GM23338 (cell line): ENCODE measurements around the gene NINJ1.

ENCODE experiments used
- CREB1 ChIP-seq: fragments of 250-450 bp; sonication (Bioruptor Pico); IDR thresholded peaks from 2 replicates; pipeline ENCODE4 v1.5.0; 2020; ENCODE audit warnings: low read depth, mild to moderate bottlenecking, moderate library complexity
- CTCF ChIP-seq, 2 experiments: fragments of 200-600 bp in 1 of 2; sonication (generic) in 1 of 2; conservative IDR thresholded peaks; 2 replicates each; pipeline versions ENCODE4 v1.5.1 to v1.6.1; 2016 to 2017; ENCODE audit warnings: antibody characterized with exemption in 2 of 2, low read depth in 2 of 2, mild to moderate bottlenecking in 2 of 2, moderate library complexity in 1 of 2
- ETS1 ChIP-seq: IDR thresholded peaks from 2 replicates; pipeline ENCODE4 v1.6.1; 2016; ENCODE audit warnings: antibody characterized with exemption
- EZH2 ChIP-seq: fragments of 200-600 bp; sonication (generic); IDR thresholded peaks from one replicate; pipeline ENCODE4 v1.8.0; 2017; ENCODE audit warnings: antibody characterized with exemption, mild to moderate bottlenecking, low read depth; ENCODE audit not compliant: unreplicated experiment
- EZH2phosphoT487 ChIP-seq: fragments of 200-600 bp; sonication (generic); IDR thresholded peaks from one replicate; pipeline ENCODE4 v1.8.1; 2018; ENCODE audit warnings: antibody characterized with exemption; ENCODE audit not compliant: unreplicated experiment
- JUNB ChIP-seq: IDR thresholded peaks from one replicate; pipeline ENCODE4 v1.6.1; 2016; ENCODE audit warnings: antibody characterized with exemption; ENCODE audit not compliant: unreplicated experiment
- POLR2AphosphoS5 ChIP-seq: IDR thresholded peaks from 2 replicates; pipeline ENCODE4 v1.6.1; 2016; ENCODE audit warnings: antibody characterized with exemption, low read depth
- REST ChIP-seq: IDR thresholded peaks from one replicate; pipeline ENCODE4 v1.6.1; 2018; ENCODE audit warnings: antibody characterized with exemption; ENCODE audit not compliant: unreplicated experiment
- STAT1 ChIP-seq: IDR thresholded peaks from one replicate; pipeline ENCODE4 v1.6.1; 2016; ENCODE audit warnings: antibody characterized with exemption; ENCODE audit not compliant: unreplicated experiment
- ZNF331 ChIP-seq: fragments of 250-450 bp; sonication (Bioruptor Pico); IDR thresholded peaks from 2 replicates; pipeline ENCODE4 v1.5.0; 2020; ENCODE audit warnings: low read depth, mild to moderate bottlenecking, moderate library complexity

- TF ChIP-seq CTCF (conservative IDR thresholded peaks at IDR 0.05; ENCODE audit: low read depth in 2 of 2): no peak
- no peak for TF ChIP-seq EZH2
- no peak for TF ChIP-seq CREB1 (CRISPR knock-in tag)
- TF ChIP-seq EZH2phosphoT487: no peak
- TF ChIP-seq POLR2AphosphoS5: no peak
- no peak for TF ChIP-seq ETS1
- no peak for TF ChIP-seq JUNB
- no peak for TF ChIP-seq REST
- no peak for TF ChIP-seq ZNF331 (CRISPR knock-in tag)
- TF ChIP-seq STAT1: no peak
These were observed 10.3 kb downstream of the NINJ1 start for GRCh38 chr9:93123561-93124283.
